Measurements from ENCODE around the gene LY6G6C. TPM values are rescaled to one million over a fixed set of nuclear protein-coding genes. Genes with fewer than 3 reads are reported as not detected.

LY6G6C gene
- polyA plus RNA-seq, 6 donors from 2014 or later: not detected

GRCh38 chr6:31760790-31761189, 39.2 kb upstream of the LY6G6C start:
- Mint-ChIP-seq H3K27ac (peak overlapping the region in 2 of 6 donors; percentile 31 to 72), H3K27me3 (no peaks in the 10 kb centered on the region)

GRCh38 chr6:31758281-31758680, 36.7 kb upstream of the LY6G6C start:
- DNase-seq: no peak
- Mint-ChIP-seq H3K4me3 (no peak overlapping the region), H3K27me3 (no peaks in the 10 kb centered on the region), H3K9me3 (no peaks in the 10 kb centered on the region), H3K36me3 (peaks cover 0 to 23% of the 10 kb centered on the region in 2 donors), H3K4me1 (peaks cover 0 to 10% (median 0%) of the 10 kb centered on the region in 3 donors), H3K27ac (no peak overlapping the region)
- ATAC-seq (ENCODE audit: low read depth in 2 of 2): no peak

More at GRCh38 chr6:31760790-31761189, 39.2 kb upstream of the LY6G6C start:
- H3K4me1 Mint-ChIP-seq: peaks cover 0 to 10% (median 0%) of the 10 kb centered on the region in 3 donors
- no peak for DNase-seq
- peaks cover 0 to 23% of the 10 kb centered on the region in 2 donors for H3K36me3 Mint-ChIP-seq
- H3K9me3 Mint-ChIP-seq: no peaks in the 10 kb centered on the region
- no peak for ATAC-seq (ENCODE audit: low read depth in 2 of 2)
- no peak overlapping the region for H3K4me3 Mint-ChIP-seq

- no peaks in the 10 kb centered on the region for H3K27me3 Mint-ChIP-seq
- peaks cover 0 to under 1% of the 10 kb centered on the region in 2 donors for H3K36me3 Mint-ChIP-seq
- DNase-seq: no peak
- H3K9me3 Mint-ChIP-seq: no peaks in the 10 kb centered on the region
- H3K4me1 Mint-ChIP-seq: no peaks in the 10 kb centered on the region
- no peak overlapping the region for H3K4me3 Mint-ChIP-seq
- ATAC-seq (ENCODE audit: low read depth in 2 of 2): no peak
- no peak overlapping the region for H3K27ac Mint-ChIP-seq
These were observed 31.3 kb upstream of the LY6G6C start for GRCh38 chr6:31752739-31753319.

- H3K4me3 Mint-ChIP-seq: no peak overlapping the region
- no peaks in the 10 kb centered on the region for H3K36me3 Mint-ChIP-seq
- no peak for DNase-seq
- ATAC-seq (ENCODE audit: low read depth in 2 of 2): no peak
- H3K4me1 Mint-ChIP-seq: no peaks in the 10 kb centered on the region
- no peaks in the 10 kb centered on the region for H3K27me3 Mint-ChIP-seq
- no peak overlapping the region for H3K27ac Mint-ChIP-seq
- H3K9me3 Mint-ChIP-seq: no peaks in the 10 kb centered on the region
These were observed 29.0 kb upstream of the LY6G6C start for GRCh38 chr6:31750411-31751022.

- DNase-seq: no peak
- peak overlapping the region in 1 of 8 donors; percentile 5 for H3K4me3 Mint-ChIP-seq
- H3K27ac Mint-ChIP-seq: peak overlapping the region in 1 of 6 donors; percentile 22
- H3K27me3 Mint-ChIP-seq: no peaks in the 10 kb centered on the region
- no peaks in the 10 kb centered on the region for H3K4me1 Mint-ChIP-seq
- no peak for ATAC-seq (ENCODE audit: low read depth in 2 of 2)
- no peaks in the 10 kb centered on the region for H3K36me3 Mint-ChIP-seq
- H3K9me3 Mint-ChIP-seq: no peaks in the 10 kb centered on the region
These were observed 27.9 kb upstream of the LY6G6C start for GRCh38 chr6:31749301-31750036.

- H3K4me3 Mint-ChIP-seq: peak overlapping the region in 1 of 8 donors; percentile 5
- peaks cover 0 to 4% of the 10 kb centered on the region in 2 donors for H3K36me3 Mint-ChIP-seq
- ATAC-seq (ENCODE audit: low read depth in 2 of 2): no peak
- H3K4me1 Mint-ChIP-seq: peaks cover 11 to 21% (median 14%) of the 10 kb centered on the region in 3 donors
- peak overlapping the region in 2 of 6 donors; percentile 6 to 49 for H3K27ac Mint-ChIP-seq
- no peak for DNase-seq
- H3K27me3 Mint-ChIP-seq: no peaks in the 10 kb centered on the region
- no peaks in the 10 kb centered on the region for H3K9me3 Mint-ChIP-seq
These were observed 22.9 kb upstream of the LY6G6C start for GRCh38 chr6:31744422-31744821.

- peak overlapping the region in 1 of 6 donors; percentile 13 for H3K27ac Mint-ChIP-seq
- ATAC-seq (ENCODE audit: low read depth in 2 of 2) (no peak), DNase-seq (no peak)
- no peaks in the 10 kb centered on the region for H3K9me3 Mint-ChIP-seq
- peak overlapping the region in 1 of 8 donors; percentile 94 for H3K4me3 Mint-ChIP-seq
- H3K36me3 Mint-ChIP-seq: peaks cover 0 to 4% of the 10 kb centered on the region in 2 donors
- no peaks in the 10 kb centered on the region for H3K27me3 Mint-ChIP-seq
- H3K4me1 Mint-ChIP-seq: peaks cover 26 to 36% (median 30%) of the 10 kb centered on the region in 3 donors
These were observed 21.3 kb upstream of the LY6G6C start for GRCh38 chr6:31742894-31743293.

- peak overlapping the region in 3 of 6 donors; percentile 47 to 84 (median 60) for H3K27ac Mint-ChIP-seq
- peaks cover 0 to 4% of the 10 kb centered on the region in 2 donors for H3K36me3 Mint-ChIP-seq
- DNase-seq: no peak
- H3K4me1 Mint-ChIP-seq: peaks cover 37 to 47% (median 40%) of the 10 kb centered on the region in 3 donors
- H3K27me3 Mint-ChIP-seq: no peaks in the 10 kb centered on the region
- no peak for ATAC-seq (ENCODE audit: low read depth in 2 of 2)
- H3K4me3 Mint-ChIP-seq: peak overlapping the region in 5 of 8 donors; percentile 82 to 99 (median 94)
- no peaks in the 10 kb centered on the region for H3K9me3 Mint-ChIP-seq
These were observed 20.3 kb upstream of the LY6G6C start for GRCh38 chr6:31741815-31742214.

- peaks cover 4% of the 10 kb centered on the region in 2 donors for H3K36me3 Mint-ChIP-seq
- H3K27ac Mint-ChIP-seq: peak overlapping the region; percentile 94 to 100 (median 99)
- peaks cover 47 to 53% (median 48%) of the 10 kb centered on the region in 3 donors for H3K4me1 Mint-ChIP-seq
- no peaks in the 10 kb centered on the region for H3K9me3 Mint-ChIP-seq
- peak; percentile 3 for ATAC-seq (ENCODE audit: low read depth in 2 of 2)
- no peaks in the 10 kb centered on the region for H3K27me3 Mint-ChIP-seq
- peak overlapping the region; percentile 94 to 100 (median 98) for H3K4me3 Mint-ChIP-seq
- DNase-seq: no peak
These were observed 19.1 kb upstream of the LY6G6C start for GRCh38 chr6:31740397-31741223.

GRCh38 chr6:31739639-31740396, 18.3 kb upstream of the LY6G6C start, which contains the start of gene MSH5:
MSH5 (plus strand) TSS chr6:31740005; CDS start chr6:31740467, 462 bp downstream.
- Mint-ChIP-seq H3K4me1 (peaks cover 54 to 59% (median 56%) of the 10 kb centered on the region in 3 donors), H3K4me3 (peak within 1 kb of the TSS; percentile 94 to 100 (median 99)), H3K27ac (peak within 1 kb of the TSS; percentile 94 to 100 (median 99)), H3K36me3 (peaks cover 4 to 12% of the 10 kb centered on the region in 2 donors), H3K27me3 (no peaks in the 10 kb centered on the region), H3K9me3 (no peaks in the 10 kb centered on the region)
- DNase-seq (peak; percentile 94), ATAC-seq (ENCODE audit: low read depth in 2 of 2) (peak; percentile 84 to 88)

- Mint-ChIP-seq H3K36me3 (peaks cover 6 to 16% of the 10 kb centered on the region in 2 donors), H3K4me1 (peaks cover 66 to 75% (median 69%) of the 10 kb centered on the region in 3 donors), H3K27me3 (no peaks in the 10 kb centered on the region), H3K4me3 (peak overlapping the region; percentile 94 to 99 (median 99)), H3K9me3 (no peaks in the 10 kb centered on the region), H3K27ac (peak overlapping the region; percentile 94 to 100 (median 98))
- ATAC-seq (ENCODE audit: low read depth in 2 of 2) (peak; percentile 37 to 53), DNase-seq (peak; percentile 80)
These were observed 16.7 kb upstream of the LY6G6C start for GRCh38 chr6:31737991-31738979.
